ENCODE measurements around the gene NTN3. TPM values are rescaled to one million over a fixed set of nuclear protein-coding genes. Genes with fewer than 3 reads are reported as not detected.

The NTN3 gene
- polyA plus RNA-seq, 1 of the 3 experiments (the other 2 are of a cell fraction) = 0.28 TPM

DNA sequence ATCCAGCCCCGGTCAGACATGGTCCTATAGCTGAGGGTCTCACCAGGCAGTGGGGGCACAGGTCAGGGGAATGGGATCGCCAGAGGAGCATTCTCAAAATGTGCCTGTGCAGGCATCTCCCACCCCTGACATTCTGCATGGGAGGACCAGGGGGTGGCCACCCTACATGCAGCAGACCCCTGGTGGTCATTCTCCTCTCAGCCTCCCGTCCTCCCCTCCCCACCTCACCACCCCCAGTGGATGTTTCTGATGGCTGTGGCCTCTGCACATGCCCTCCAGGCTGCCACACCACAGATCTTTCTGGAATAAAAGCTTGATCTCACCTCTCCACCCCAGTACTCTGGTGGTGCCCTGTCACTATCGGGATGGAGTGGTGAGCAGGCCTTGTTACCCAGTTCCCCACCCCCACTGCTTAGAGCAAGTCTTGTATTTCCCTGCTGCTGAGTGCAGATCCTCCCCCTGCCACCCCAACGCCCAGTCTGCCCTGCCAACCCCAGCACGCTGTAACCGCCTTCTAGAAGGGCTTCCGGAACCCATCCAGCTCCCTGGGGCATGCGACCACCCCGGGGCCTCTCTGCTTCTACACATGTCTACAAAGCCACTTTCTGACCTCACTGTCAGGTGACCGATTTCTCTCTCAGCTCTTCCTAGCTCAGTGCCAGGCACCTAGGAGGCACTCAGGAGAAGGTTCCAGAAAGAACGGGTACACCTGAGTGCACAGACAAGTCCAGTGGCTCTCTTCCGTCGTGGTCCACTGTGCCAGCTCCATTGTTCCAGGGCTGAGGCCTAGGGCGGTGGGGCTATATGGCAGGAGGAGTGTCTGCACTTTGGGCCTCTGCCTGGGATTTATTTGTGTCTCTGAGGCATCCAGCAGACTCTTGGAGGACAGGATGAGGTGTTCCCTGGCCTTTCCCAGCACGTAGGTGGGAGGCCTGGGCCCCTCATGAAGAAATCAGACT is 13.1 kb downstream of the NTN3 start:
- ChIA-PET CTCF (interaction anchor here (0.6 to 12.7 kb wide), 11 partner anchors 10 to 461 kb away, joined by 3 to 95 read pairs (median 4); partner anchors contain the start of genes CCNF, NTN3 and TBC1D24), POLR2A (interaction anchor here (1.1 to 3.5 kb wide), 4 partner anchors 10 to 56 kb away, joined by 3 to 44 read pairs (median 6); partner anchors contain the start of genes NTN3, TBC1D24 and TEDC2)
- H3K36me3 ChIP-seq (replicated peaks in 1 of 2; ENCODE audit: control insufficient read depth in 1 of 2, insufficient read depth in 2 of 2, low read length in 1 of 2) = no peaks in the 10 kb centered on the region
- H3K27ac ChIP-seq (ENCODE audit: low read depth in 2 of 2, low read length in 1 of 2) = peak overlapping the region in 1 of 2 experiments; percentile 86; a peak in 2 of 4 replicates
- H3F3A ChIP-seq (replicated peaks; ENCODE audit: insufficient read depth) = no peaks in the 10 kb centered on the region
- no peak overlapping the region; a peak in 1 of 4 replicates for H3K4me3 ChIP-seq (ENCODE audit: low read depth in 2 of 2, low read length in 1 of 2)
- WGBS (ENCODE audit: low lambda C conversion rate) = 91% methylated on average over 12 of the region's 16 CpGs
- H2AFZ ChIP-seq (ENCODE audit: low read depth) = no peak overlapping the region
- H3K4me2 ChIP-seq = no peak overlapping the region
- H3K9me3 ChIP-seq = no peaks in the 10 kb centered on the region
- peaks cover 3 to 51% of the 10 kb centered on the region in 2 experiments; a peak in 3 of 4 replicates for H3K4me1 ChIP-seq (ENCODE audit: control insufficient read depth in 1 of 2, insufficient read depth in 2 of 2, low read depth in 1 of 2, low read length in 1 of 2)
- no peaks in the 10 kb centered on the region for H4K20me1 ChIP-seq (ENCODE audit: insufficient read depth)
- H3K9ac ChIP-seq = no peak overlapping the region
- TF ChIP-seq TEAD4 (IDR thresholded peaks at IDR 0.05; ENCODE audit: borderline replicate concordance, insufficient read depth) = no peak
- TF ChIP-seq NRF1 (IDR thresholded peaks at IDR 0.05; ENCODE audit: low read depth, low read length) = no peak
- TF ChIP-seq SMC3 (IDR thresholded peaks at IDR 0.05; ENCODE audit: low read depth, low read length) = no peak
- no peak for TF ChIP-seq ELF1 (IDR thresholded peaks at IDR 0.05)
- no peak for TF ChIP-seq YY1 (IDR thresholded peaks at IDR 0.05; ENCODE audit: low read depth)
- TF ChIP-seq, protein P1, sequence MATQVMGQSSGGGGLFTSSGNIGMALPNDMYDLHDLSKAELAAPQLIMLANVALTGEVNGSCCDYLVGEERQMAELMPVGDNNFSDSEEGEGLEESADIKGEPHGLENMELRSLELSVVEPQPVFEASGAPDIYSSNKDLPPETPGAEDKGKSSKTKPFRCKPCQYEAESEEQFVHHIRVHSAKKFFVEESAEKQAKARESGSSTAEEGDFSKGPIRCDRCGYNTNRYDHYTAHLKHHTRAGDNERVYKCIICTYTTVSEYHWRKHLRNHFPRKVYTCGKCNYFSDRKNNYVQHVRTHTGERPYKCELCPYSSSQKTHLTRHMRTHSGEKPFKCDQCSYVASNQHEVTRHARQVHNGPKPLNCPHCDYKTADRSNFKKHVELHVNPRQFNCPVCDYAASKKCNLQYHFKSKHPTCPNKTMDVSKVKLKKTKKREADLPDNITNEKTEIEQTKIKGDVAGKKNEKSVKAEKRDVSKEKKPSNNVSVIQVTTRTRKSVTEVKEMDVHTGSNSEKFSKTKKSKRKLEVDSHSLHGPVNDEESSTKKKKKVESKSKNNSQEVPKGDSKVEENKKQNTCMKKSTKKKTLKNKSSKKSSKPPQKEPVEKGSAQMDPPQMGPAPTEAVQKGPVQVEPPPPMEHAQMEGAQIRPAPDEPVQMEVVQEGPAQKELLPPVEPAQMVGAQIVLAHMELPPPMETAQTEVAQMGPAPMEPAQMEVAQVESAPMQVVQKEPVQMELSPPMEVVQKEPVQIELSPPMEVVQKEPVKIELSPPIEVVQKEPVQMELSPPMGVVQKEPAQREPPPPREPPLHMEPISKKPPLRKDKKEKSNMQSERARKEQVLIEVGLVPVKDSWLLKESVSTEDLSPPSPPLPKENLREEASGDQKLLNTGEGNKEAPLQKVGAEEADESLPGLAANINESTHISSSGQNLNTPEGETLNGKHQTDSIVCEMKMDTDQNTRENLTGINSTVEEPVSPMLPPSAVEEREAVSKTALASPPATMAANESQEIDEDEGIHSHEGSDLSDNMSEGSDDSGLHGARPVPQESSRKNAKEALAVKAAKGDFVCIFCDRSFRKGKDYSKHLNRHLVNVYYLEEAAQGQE (IDR thresholded peaks at IDR 0.05; ENCODE audit: low read depth, low read length) = no peak
- TF ChIP-seq MEF2A (IDR thresholded peaks at IDR 0.05; ENCODE audit: borderline replicate concordance, low read depth) = no peak
- no peak for TF ChIP-seq RCOR1 (IDR thresholded peaks at IDR 0.05; ENCODE audit: low read length)
- no peak for TF ChIP-seq TAF1 (IDR thresholded peaks at IDR 0.05; ENCODE audit: borderline replicate concordance, low read depth, low read length)
- TF ChIP-seq SIN3A (IDR thresholded peaks at IDR 0.05; ENCODE audit: borderline replicate concordance, low read depth, low read length) = no peak
- no peaks in the 10 kb centered on the region for H3K27me3 ChIP-seq (ENCODE audit: insufficient read depth)
- DNase-seq = peak; percentile 62
- H3K9me2 ChIP-seq = no peaks in the 10 kb centered on the region
- H3K79me2 ChIP-seq (ENCODE audit: insufficient read depth) = no peaks in the 10 kb centered on the region

DNA sequence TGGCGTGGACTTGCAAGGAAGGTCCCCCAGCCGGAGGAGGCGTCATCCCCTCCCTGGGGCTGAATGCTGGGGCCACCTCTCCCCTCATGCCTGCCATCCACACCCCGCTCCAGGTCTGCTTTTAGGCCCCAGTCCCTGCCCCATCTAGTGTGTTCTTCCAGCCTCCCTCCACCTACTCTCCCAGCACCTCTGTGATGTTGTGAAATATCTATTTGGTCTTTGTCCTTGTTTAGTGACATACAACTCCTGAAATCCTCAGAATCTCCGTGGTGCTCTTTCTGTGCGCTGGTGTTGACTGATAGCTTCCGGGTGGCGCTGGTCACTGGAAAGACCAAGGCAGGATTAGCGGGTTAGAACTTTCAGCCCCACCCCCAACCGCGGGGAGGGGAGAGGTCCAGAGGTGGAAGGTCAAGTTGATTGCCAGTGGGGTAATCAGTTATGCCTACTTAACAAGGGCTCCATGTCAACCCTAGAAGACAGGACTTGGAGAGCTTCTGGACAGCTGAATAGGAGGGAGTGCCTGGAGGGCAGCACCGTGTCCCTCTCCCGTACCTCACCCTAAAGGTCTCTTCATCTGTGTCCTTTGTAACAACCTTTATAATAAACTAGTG is 13.9 kb downstream of the NTN3 start:
- POLR2A ChIA-PET = interaction anchor here (1.4 kb wide), 1 partner anchor 16 kb away, joined by 4 read pairs; no protein-coding TSS in a partner anchor
- Histone ChIP-seq H3K9me2 (no peaks in the 10 kb centered on the region), H3K27me3 (ENCODE audit: insufficient read depth) (no peaks in the 10 kb centered on the region), H3K4me2 (no peak overlapping the region), H3K79me2 (ENCODE audit: insufficient read depth) (no peaks in the 10 kb centered on the region), H3K9me3 (no peaks in the 10 kb centered on the region), H3K4me3 (ENCODE audit: low read depth in 2 of 2, low read length in 1 of 2) (no peak overlapping the region), H3K9ac (no peak overlapping the region), H4K20me1 (ENCODE audit: insufficient read depth) (no peaks in the 10 kb centered on the region), H3K36me3 (replicated peaks in 1 of 2; ENCODE audit: control insufficient read depth in 1 of 2, insufficient read depth in 2 of 2, low read length in 1 of 2) (no peaks in the 10 kb centered on the region), H3K4me1 (ENCODE audit: control insufficient read depth in 1 of 2, insufficient read depth in 2 of 2, low read depth in 1 of 2, low read length in 1 of 2) (peaks cover 3 to 51% of the 10 kb centered on the region in 2 experiments; a peak in 3 of 4 replicates), H2AFZ (ENCODE audit: low read depth) (no peak overlapping the region), H3K27ac (ENCODE audit: low read depth in 2 of 2, low read length in 1 of 2) (peak overlapping the region in 1 of 2 experiments; percentile 86; a peak in 1 of 4 replicates), H3F3A (replicated peaks; ENCODE audit: insufficient read depth) (no peaks in the 10 kb centered on the region)
- 90% methylated on average over 12 of the region's 13 CpGs for WGBS (ENCODE audit: low lambda C conversion rate)
- DNase-seq = no peak
- CTCF ChIA-PET = interaction anchor here (1.0 to 12.7 kb wide), 7 partner anchors 10 to 62 kb away, joined by 3 to 95 read pairs (median 11); partner anchors contain the start of genes CCNF and TBC1D24
- TF ChIP-seq RCOR1 (IDR thresholded peaks at IDR 0.05; ENCODE audit: low read length) (no peak), FOXM1 (IDR thresholded peaks at IDR 0.05; ENCODE audit: low read depth) (no peak), POLR2AphosphoS5 (IDR thresholded peaks at IDR 0.05; ENCODE audit: low read depth, low read length) (no peak), TAF1 (IDR thresholded peaks at IDR 0.05; ENCODE audit: borderline replicate concordance, low read depth, low read length) (no peak), ELF1 (IDR thresholded peaks at IDR 0.05) (no peak), TEAD4 (IDR thresholded peaks at IDR 0.05; ENCODE audit: borderline replicate concordance, insufficient read depth) (no peak), EZH2phosphoT487 (IDR thresholded peaks at IDR 0.05; ENCODE audit: borderline replicate concordance, low read depth) (no peak), MEF2A (IDR thresholded peaks at IDR 0.05; ENCODE audit: borderline replicate concordance, low read depth) (no peak), RFX5 (IDR thresholded peaks at IDR 0.05; ENCODE audit: low read length) (no peak), RAD21 (IDR thresholded peaks at IDR 0.05; ENCODE audit: low read length) (no peak), SMC3 (IDR thresholded peaks at IDR 0.05; ENCODE audit: low read depth, low read length) (no peak)
- TF ChIP-seq, protein P2, sequence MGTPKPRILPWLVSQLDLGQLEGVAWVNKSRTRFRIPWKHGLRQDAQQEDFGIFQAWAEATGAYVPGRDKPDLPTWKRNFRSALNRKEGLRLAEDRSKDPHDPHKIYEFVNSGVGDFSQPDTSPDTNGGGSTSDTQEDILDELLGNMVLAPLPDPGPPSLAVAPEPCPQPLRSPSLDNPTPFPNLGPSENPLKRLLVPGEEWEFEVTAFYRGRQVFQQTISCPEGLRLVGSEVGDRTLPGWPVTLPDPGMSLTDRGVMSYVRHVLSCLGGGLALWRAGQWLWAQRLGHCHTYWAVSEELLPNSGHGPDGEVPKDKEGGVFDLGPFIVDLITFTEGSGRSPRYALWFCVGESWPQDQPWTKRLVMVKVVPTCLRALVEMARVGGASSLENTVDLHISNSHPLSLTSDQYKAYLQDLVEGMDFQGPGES (IDR thresholded peaks at IDR 0.05; ENCODE audit: low read depth, low read length) = no peak
- TF ChIP-seq, protein P3, sequence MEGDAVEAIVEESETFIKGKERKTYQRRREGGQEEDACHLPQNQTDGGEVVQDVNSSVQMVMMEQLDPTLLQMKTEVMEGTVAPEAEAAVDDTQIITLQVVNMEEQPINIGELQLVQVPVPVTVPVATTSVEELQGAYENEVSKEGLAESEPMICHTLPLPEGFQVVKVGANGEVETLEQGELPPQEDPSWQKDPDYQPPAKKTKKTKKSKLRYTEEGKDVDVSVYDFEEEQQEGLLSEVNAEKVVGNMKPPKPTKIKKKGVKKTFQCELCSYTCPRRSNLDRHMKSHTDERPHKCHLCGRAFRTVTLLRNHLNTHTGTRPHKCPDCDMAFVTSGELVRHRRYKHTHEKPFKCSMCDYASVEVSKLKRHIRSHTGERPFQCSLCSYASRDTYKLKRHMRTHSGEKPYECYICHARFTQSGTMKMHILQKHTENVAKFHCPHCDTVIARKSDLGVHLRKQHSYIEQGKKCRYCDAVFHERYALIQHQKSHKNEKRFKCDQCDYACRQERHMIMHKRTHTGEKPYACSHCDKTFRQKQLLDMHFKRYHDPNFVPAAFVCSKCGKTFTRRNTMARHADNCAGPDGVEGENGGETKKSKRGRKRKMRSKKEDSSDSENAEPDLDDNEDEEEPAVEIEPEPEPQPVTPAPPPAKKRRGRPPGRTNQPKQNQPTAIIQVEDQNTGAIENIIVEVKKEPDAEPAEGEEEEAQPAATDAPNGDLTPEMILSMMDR (IDR thresholded peaks at IDR 0.05) = no peak
